Kidney (tissue), 14 donors: ENCODE measurements around the gene ZIC5. TPM values are rescaled to one million over a fixed set of nuclear protein-coding genes. Genes with fewer than 3 reads are reported as not detected.

Source experiments
- DNase-seq, 5 donors: peaks; one replicate each; pipeline ENCODE4 v3.0.0-alpha.2; 2013 to 2020
- FAIRE-seq: peaks from 2 replicates; lab custom pipeline; 2012; peaks lifted over from hg19 to GRCh38; lab: Jason Lieb, UNC
- H3K27ac ChIP-seq, 2 donors: one replicate each; pipeline ENCODE4 v1.7.0; 2013; ENCODE audit warnings: low read depth in 2 of 2, low read length in 2 of 2, inconsistent platforms in 1 of 2
- H3K27me3 ChIP-seq: one replicate; pipeline ENCODE4 v1.7.1; 2013; ENCODE audit warnings: low read length, inconsistent platforms; ENCODE audit not compliant: control insufficient read depth, insufficient read depth
- H3K36me3 ChIP-seq, 3 donors: one replicate each; pipeline versions ENCODE4 v1.7.0 to v1.7.1; 2013; ENCODE audit warnings: low read length in 3 of 3, control low read depth in 1 of 3, inconsistent platforms in 1 of 3; ENCODE audit not compliant: insufficient read depth in 3 of 3, control insufficient read depth in 2 of 3
- H3K4me1 ChIP-seq, 3 donors: one replicate each; pipeline versions ENCODE4 v1.7.0 to v1.7.1; 2013; ENCODE audit warnings: low read length in 3 of 3, inconsistent platforms in 1 of 3, low read depth in 1 of 3; ENCODE audit not compliant: control insufficient read depth in 2 of 3, insufficient read depth in 2 of 3
- H3K4me3 ChIP-seq, 3 donors: one replicate each; pipeline versions ENCODE4 v1.7.0 to v1.8.1; 2013; ENCODE audit warnings: low read length in 3 of 3, control low read depth in 1 of 3, inconsistent platforms in 1 of 3
- H3K9ac ChIP-seq, 3 donors: one replicate each; pipeline versions ENCODE4 v1.7.0 to v1.7.1; 2013; ENCODE audit warnings: low read length in 3 of 3, control low read depth in 1 of 3, inconsistent platforms in 1 of 3
- H3K9me3 ChIP-seq, 3 donors: one replicate each; pipeline versions ENCODE4 v1.7.0 to v1.7.1; 2013; ENCODE audit warnings: low read length in 3 of 3, control low read depth in 1 of 3, inconsistent platforms in 1 of 3; ENCODE audit not compliant: control insufficient read depth in 2 of 3, insufficient read depth in 1 of 3
- intact Hi-C: fragments of 100-400 bp; cut with DNase I; formaldehyde crosslinking; loops from one replicate; pipeline ENCODE4 v1.11.1; 2022
- polyA plus RNA-seq: library from polyadenylated mRNA; stranded (reverse); fragments of 350-450 nt; fragmentation: Illumina TruSeq; extraction: RNeasy Lipid Tissue Mini Kit (QIAGEN cat#74804); gene quantifications from one replicate; pipeline ENCODE4 v1.2.3, GENCODE V29; 2014; ENCODE audit warnings: low read depth, low replicate concordance; ENCODE audit not compliant: insufficient read depth
- total RNA-seq: library from RNA; stranded (reverse); fragmentation: NEBNext Ultra II Directional; extraction: Animal tissue kit (Norgen Biotek cat#: 25700); gene quantifications from one replicate; pipeline ENCODE4 v1.2.1, GENCODE V29; 2021
- TF ChIP-seq, protein P1 (sequence below): IDR thresholded peaks from 3 replicates; pipeline ENCODE4 v1.5.1; 2012; ENCODE audit warnings: mild to moderate bottlenecking, moderate library complexity, borderline replicate concordance; ENCODE audit not compliant: insufficient read depth; ENCODE audit errors: extremely low read depth
- donor health status: control.
- donor health status: control.
- donor health status: control.
- donor health status: control.
- donor health status: control.
- donor health status: DM: yes; HTN: yes; CAD: no.
- donor health status: Normal renal cell carcinoma (clear cell type).

The ZIC5 gene
- total and polyA plus RNA-seq, 2 donors from 2014 or later: not detected

DNA sequence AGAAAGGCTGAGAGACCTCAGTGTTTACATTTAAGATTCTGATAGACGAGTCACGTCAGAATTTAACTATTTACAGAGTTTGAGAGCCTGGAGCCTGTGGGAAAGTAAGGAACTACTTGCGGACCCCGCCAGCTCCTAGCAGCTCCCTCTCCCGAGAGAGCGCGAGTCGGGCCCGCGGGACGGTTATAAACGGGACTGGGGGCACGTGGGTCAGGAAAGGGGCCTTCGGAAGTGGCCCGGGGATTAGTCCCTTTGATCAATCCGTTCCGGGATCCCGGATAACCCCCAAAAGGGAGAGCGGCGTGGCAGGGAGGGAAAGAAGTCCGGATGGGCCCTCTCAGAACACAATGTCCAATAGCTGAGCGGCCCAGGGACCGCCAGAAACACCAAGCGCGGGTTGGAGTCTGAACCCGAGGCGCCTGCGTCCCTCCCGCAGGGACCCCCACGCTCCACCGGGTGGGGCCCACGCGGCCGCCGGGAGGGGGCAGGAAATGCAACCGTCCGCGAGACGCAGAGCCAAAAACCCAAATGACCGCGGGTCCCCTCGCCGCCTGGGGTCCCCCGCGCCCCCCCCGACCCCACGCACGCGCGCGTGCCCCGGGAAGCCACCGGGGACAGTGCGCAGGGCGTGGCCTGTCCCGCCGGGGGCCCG lies 3.6 kb downstream of the ZIC5 start:
- no peak overlapping the region for H3K9ac ChIP-seq
- no peak for FAIRE-seq
- intact Hi-C loops: no loop called here
- H3K27me3 ChIP-seq: peaks cover 61% of the 10 kb centered on the region
- H3K27ac ChIP-seq: no peak overlapping the region
- no peaks in the 10 kb centered on the region for H3K9me3 ChIP-seq
- TF ChIP-seq, protein P1, sequence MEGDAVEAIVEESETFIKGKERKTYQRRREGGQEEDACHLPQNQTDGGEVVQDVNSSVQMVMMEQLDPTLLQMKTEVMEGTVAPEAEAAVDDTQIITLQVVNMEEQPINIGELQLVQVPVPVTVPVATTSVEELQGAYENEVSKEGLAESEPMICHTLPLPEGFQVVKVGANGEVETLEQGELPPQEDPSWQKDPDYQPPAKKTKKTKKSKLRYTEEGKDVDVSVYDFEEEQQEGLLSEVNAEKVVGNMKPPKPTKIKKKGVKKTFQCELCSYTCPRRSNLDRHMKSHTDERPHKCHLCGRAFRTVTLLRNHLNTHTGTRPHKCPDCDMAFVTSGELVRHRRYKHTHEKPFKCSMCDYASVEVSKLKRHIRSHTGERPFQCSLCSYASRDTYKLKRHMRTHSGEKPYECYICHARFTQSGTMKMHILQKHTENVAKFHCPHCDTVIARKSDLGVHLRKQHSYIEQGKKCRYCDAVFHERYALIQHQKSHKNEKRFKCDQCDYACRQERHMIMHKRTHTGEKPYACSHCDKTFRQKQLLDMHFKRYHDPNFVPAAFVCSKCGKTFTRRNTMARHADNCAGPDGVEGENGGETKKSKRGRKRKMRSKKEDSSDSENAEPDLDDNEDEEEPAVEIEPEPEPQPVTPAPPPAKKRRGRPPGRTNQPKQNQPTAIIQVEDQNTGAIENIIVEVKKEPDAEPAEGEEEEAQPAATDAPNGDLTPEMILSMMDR: no peak
- no peaks in the 10 kb centered on the region for H3K36me3 ChIP-seq
- peaks cover 0 to 10% (median 0%) of the 10 kb centered on the region in 3 donors for H3K4me1 ChIP-seq
- peak in 1 of 5 donors; percentile 24 for DNase-seq
- H3K4me3 ChIP-seq: no peak overlapping the region

DNA sequence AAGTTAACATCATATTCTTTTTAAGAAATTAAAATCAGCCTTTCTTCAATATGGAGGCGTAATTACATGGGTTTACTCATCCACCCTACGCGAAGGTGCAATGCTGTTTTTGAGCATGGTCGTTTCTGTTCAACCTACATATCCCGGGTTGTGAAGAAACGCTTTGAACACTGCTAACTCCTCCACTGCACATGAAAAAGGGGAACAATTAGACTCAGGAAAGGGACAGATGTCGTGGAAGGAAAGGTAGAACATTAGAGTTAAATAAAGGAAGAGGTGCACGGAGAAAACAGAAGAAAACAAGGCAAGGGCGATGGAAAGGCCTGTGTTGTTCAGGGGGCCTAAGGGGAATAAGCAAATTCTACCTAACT lies 4.1 kb downstream of the ZIC5 start:
- Histone ChIP-seq H3K9me3 (no peaks in the 10 kb centered on the region), H3K9ac (no peak overlapping the region), H3K4me1 (peaks cover 0 to 10% (median 0%) of the 10 kb centered on the region in 3 donors), H3K36me3 (no peaks in the 10 kb centered on the region), H3K4me3 (no peak overlapping the region), H3K27me3 (peaks cover 60% of the 10 kb centered on the region), H3K27ac (no peak overlapping the region)
- intact Hi-C loops: no loop called here
- DNase-seq (peak in 1 of 5 donors; percentile 46), FAIRE-seq (no peak)
- TF ChIP-seq, protein P1: no peak

DNA sequence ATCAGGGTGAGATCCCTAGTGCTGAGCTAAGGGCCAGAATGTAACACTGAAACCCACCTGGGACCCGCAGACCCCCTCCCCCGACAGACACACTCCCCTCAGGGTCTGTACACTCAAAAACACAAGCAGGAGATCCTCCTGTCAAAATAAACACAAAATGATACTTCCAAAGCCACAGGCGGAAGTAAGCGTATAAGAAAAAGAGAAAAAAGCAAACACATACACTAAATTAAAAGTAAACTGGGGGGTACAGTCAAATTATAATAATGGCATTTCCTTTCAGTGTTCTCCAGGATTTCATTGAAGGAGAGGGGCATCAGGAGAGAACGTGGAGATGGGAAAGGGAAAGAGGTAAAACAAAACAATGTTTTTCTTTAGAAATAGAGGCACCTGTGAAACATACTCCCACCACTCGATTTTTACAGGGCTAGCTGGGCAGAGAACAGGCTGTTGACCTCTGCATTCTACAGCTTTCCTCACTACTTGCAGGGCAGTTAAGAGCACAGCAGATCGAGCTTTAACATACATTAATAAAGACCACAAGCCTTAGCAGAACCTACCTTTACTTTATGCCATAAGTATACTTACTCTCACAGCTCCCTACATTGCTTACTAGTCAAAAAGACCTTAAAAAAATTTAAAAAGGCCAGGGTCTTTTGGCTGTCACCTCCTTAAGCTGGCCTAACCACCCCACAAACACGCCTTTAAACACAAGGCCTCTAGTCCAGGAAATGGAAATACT lies 5.3 kb downstream of the ZIC5 start:
- peaks cover 0 to 10% (median 0%) of the 10 kb centered on the region in 3 donors for H3K4me1 ChIP-seq
- H3K36me3 ChIP-seq: no peaks in the 10 kb centered on the region
- TF ChIP-seq, protein P1: no peak
- H3K9ac ChIP-seq: no peak overlapping the region
- intact Hi-C loops: no loop called here
- no peak overlapping the region for H3K27ac ChIP-seq
- FAIRE-seq: no peak
- no peak for DNase-seq
- no peak overlapping the region for H3K4me3 ChIP-seq
- no peaks in the 10 kb centered on the region for H3K9me3 ChIP-seq
- peaks cover 64% of the 10 kb centered on the region for H3K27me3 ChIP-seq
